H1 (cell line): ENCODE results near the gene USP53. TPM values are rescaled to one million over a fixed set of nuclear protein-coding genes. Genes with fewer than 3 reads are reported as not detected.

ENCODE experiments used
- CTCF ChIA-PET: fragments of 300-600 bp; sonication (Branson Sonifier 250); formaldehyde crosslinking; loops from one replicate; lab custom pipeline; 2021; ENCODE audit not compliant: partially characterized antibody; lab: Charles Lee
- POLR2A ChIA-PET: fragments of 300-600 bp; sonication (Branson Sonifier 250); formaldehyde crosslinking; loops from one replicate; lab custom pipeline; 2021; ENCODE audit warnings: inconsistent platforms; ENCODE audit not compliant: partially characterized antibody; lab: Charles Lee
- DNase-seq, 2 experiments: peaks; one replicate each; pipeline versions ENCODE4 v3.0.0 to v3.0.0-alpha.2; 2010 to 2022; ENCODE audit warnings: low spot score in 2 of 2, low read depth in 1 of 2, mixed read lengths in 1 of 2
- FAIRE-seq: peaks from 2 replicates; lab custom pipeline; 2011; peaks lifted over from hg19 to GRCh38; lab: Jason Lieb, UNC
- H2AFZ ChIP-seq: 2 replicates; pipeline ENCODE4 v1.8.1; 2012; ENCODE audit warnings: low read length, inconsistent platforms
- H2AK5ac ChIP-seq: 2 replicates; pipeline ENCODE4 v1.6.1; 2013; ENCODE audit warnings: low read depth, low read length
- H2BK120ac ChIP-seq: replicated peaks from 2 replicates; pipeline ENCODE3; 2013; ENCODE audit warnings: low read depth, low read length, inconsistent platforms
- H2BK12ac ChIP-seq: 2 replicates; pipeline ENCODE4 v1.6.1; 2013; ENCODE audit warnings: low read depth, low read length
- H2BK15ac ChIP-seq: 2 replicates; pipeline ENCODE4 v1.6.1; 2013; ENCODE audit warnings: low read length
- H2BK20ac ChIP-seq: 2 replicates; pipeline ENCODE4 v1.6.1; 2013; ENCODE audit warnings: low read length
- H2BK5ac ChIP-seq: 2 replicates; pipeline ENCODE4 v1.6.1; 2013; ENCODE audit warnings: low read depth, low read length
- H3K14ac ChIP-seq: 2 replicates; pipeline ENCODE4 v1.6.1; 2013; ENCODE audit warnings: inconsistent platforms; ENCODE audit not compliant: insufficient read length
- H3K18ac ChIP-seq: 2 replicates; pipeline ENCODE4 v1.6.1; 2013; ENCODE audit warnings: low read length; ENCODE audit errors: extremely low read depth
- H3K23ac ChIP-seq: 2 replicates; pipeline ENCODE4 v1.6.1; 2013; ENCODE audit warnings: inconsistent platforms; ENCODE audit not compliant: insufficient read length
- H3K23me2 ChIP-seq: 2 replicates; pipeline ENCODE4 v1.6.1; 2013; ENCODE audit warnings: low read depth, low read length
- H3K27ac ChIP-seq: 2 replicates; pipeline ENCODE4 v1.6.1; 2011; ENCODE audit warnings: low read depth, low read length, inconsistent platforms
- H3K27me3 ChIP-seq, 4 experiments: replicated peaks in 1 of 4; 1 replicate in 1 of 4; 2 replicates in 3 of 4; pipeline versions ENCODE4 v1.6.1 to v1.8.1; 2011 to 2013; ENCODE audit warnings: low read length in 3 of 4, mild to moderate bottlenecking in 3 of 4, inconsistent platforms in 2 of 4, mixed read lengths in 2 of 4, moderate library complexity in 1 of 4; ENCODE audit not compliant: control insufficient read depth in 3 of 4, insufficient read depth in 3 of 4; ENCODE audit errors: extremely low read depth in 1 of 4
- H3K36me3 ChIP-seq, 4 experiments: 2 replicates each; pipeline versions ENCODE4 v1.6.1 to v1.8.1; 2011 to 2013; ENCODE audit warnings: mild to moderate bottlenecking in 4 of 4, low read length in 3 of 4, moderate library complexity in 2 of 4, control low read depth in 1 of 4, inconsistent platforms in 1 of 4; ENCODE audit not compliant: insufficient read depth in 4 of 4, control insufficient read depth in 2 of 4
- H3K4ac ChIP-seq: replicated peaks from 2 replicates; pipeline ENCODE3; 2013; ENCODE audit warnings: low read length, low read depth, mixed read lengths, inconsistent platforms; ENCODE audit not compliant: insufficient read length
- H3K4me1 ChIP-seq, 4 experiments: replicated peaks in 1 of 4; 1 replicate in 1 of 4; 2 replicates in 3 of 4; pipeline versions ENCODE4 v1.6.1 to v1.8.1; 2011 to 2013; ENCODE audit warnings: low read length in 3 of 4, inconsistent platforms in 2 of 4, mixed read lengths in 1 of 4; ENCODE audit not compliant: insufficient read depth in 4 of 4, control insufficient read depth in 3 of 4
- H3K4me2 ChIP-seq, 2 experiments: 2 replicates each; pipeline versions ENCODE4 v1.6.1 to v1.8.1; 2011 to 2013; ENCODE audit warnings: low read depth in 2 of 2, low read length in 2 of 2, control low read depth in 1 of 2, inconsistent platforms in 1 of 2, mild to moderate bottlenecking in 1 of 2; ENCODE audit not compliant: insufficient read depth in 1 of 2
- H3K4me3 ChIP-seq, 4 experiments: fragments of 200-600, 300-600 bp in 1 of 4; sonication (generic), shearing (Covaris generic), sonication (Bioruptor Twin) in 1 of 4; 2 replicates each; pipeline versions ENCODE4 v1.5.1 to v1.8.1; 2011 to 2016; ENCODE audit warnings: low read length in 4 of 4, low read depth in 3 of 4, control low read depth in 2 of 4, inconsistent platforms in 2 of 4, mild to moderate bottlenecking in 2 of 4, mixed read lengths in 1 of 4, moderate library complexity in 1 of 4; ENCODE audit not compliant: insufficient read depth in 2 of 4; ENCODE audit errors: extremely low read depth in 1 of 4
- H3K56ac ChIP-seq: replicated peaks from 2 replicates; pipeline ENCODE3; 2013; ENCODE audit warnings: low read depth, mild to moderate bottlenecking, mixed read lengths, low read length, inconsistent platforms; ENCODE audit not compliant: insufficient read length
- H3K79me1 ChIP-seq: 2 replicates; pipeline ENCODE4 v1.6.1; 2013; ENCODE audit warnings: low read depth, low read length, control low read depth
- H3K79me2 ChIP-seq, 2 experiments: 2 replicates each; pipeline versions ENCODE4 v1.6.1 to v1.8.1; 2012 to 2013; ENCODE audit warnings: low read length in 2 of 2, mild to moderate bottlenecking in 2 of 2, inconsistent platforms in 1 of 2; ENCODE audit not compliant: insufficient read depth in 2 of 2, control insufficient read depth in 1 of 2
- H3K9ac ChIP-seq, 4 experiments: replicated peaks in 1 of 4; 1 replicate in 1 of 4; 2 replicates in 3 of 4; pipeline versions ENCODE4 v1.6.1 to v1.8.1; 2011 to 2013; ENCODE audit warnings: low read depth in 3 of 4, low read length in 3 of 4, control low read depth in 2 of 4, mild to moderate bottlenecking in 2 of 4, moderate library complexity in 2 of 4, inconsistent platforms in 1 of 4; ENCODE audit errors: extremely low read depth in 1 of 4
- H3K9me3 ChIP-seq, 2 experiments: 2 replicates each; pipeline versions ENCODE4 v1.6.1 to v1.8.1; 2012 to 2013; ENCODE audit warnings: mild to moderate bottlenecking in 2 of 2, moderate library complexity in 2 of 2, control low read depth in 1 of 2, inconsistent platforms in 1 of 2, low read depth in 1 of 2, low read length in 1 of 2, mixed read lengths in 1 of 2; ENCODE audit not compliant: insufficient read depth in 2 of 2
- H4K20me1 ChIP-seq, 2 experiments: replicated peaks in 1 of 2; 2 replicates each; pipeline versions ENCODE3 to v1.8.1; 2011 to 2013; ENCODE audit warnings: inconsistent platforms in 2 of 2, low read length in 2 of 2, mild to moderate bottlenecking in 1 of 2; ENCODE audit not compliant: insufficient read depth in 2 of 2, control insufficient read depth in 1 of 2
- H4K5ac ChIP-seq: 2 replicates; pipeline ENCODE4 v1.6.1; 2013; ENCODE audit warnings: low read length, low read depth, mixed read lengths, inconsistent platforms; ENCODE audit not compliant: insufficient read length
- H4K8ac ChIP-seq: 2 replicates; pipeline ENCODE4 v1.8.0; 2013; ENCODE audit warnings: mild to moderate bottlenecking, moderate library complexity, low read length, inconsistent platforms; ENCODE audit not compliant: insufficient read depth; ENCODE audit errors: extremely low read depth
- H4K91ac ChIP-seq: replicated peaks from 2 replicates; pipeline ENCODE3; 2013; ENCODE audit warnings: low read length, mixed read lengths, inconsistent platforms; ENCODE audit not compliant: insufficient read length
- CTCF ChIP-seq, 3 experiments: IDR thresholded peaks; 1 replicate in 2 of 3; 2 replicates in 1 of 3; pipeline versions ENCODE4 v1.5.1 to v1.6.1; 2011; ENCODE audit warnings: low read length in 3 of 3, mild to moderate bottlenecking in 3 of 3, inconsistent platforms in 2 of 3, low read depth in 1 of 3, moderate library complexity in 1 of 3; ENCODE audit not compliant: insufficient read depth in 1 of 3; ENCODE audit errors: control extremely low read depth in 1 of 3
- GTF2F1 ChIP-seq: IDR thresholded peaks from 2 replicates; pipeline ENCODE4 v1.6.1; 2012; ENCODE audit warnings: low read depth, low read length, improper control_type of control experiment, borderline replicate concordance
- POLR2AphosphoS5 ChIP-seq: IDR thresholded peaks from 2 replicates; pipeline ENCODE4 v1.6.1; 2011; ENCODE audit warnings: low read depth, low read length
- SIRT6 ChIP-seq: IDR thresholded peaks from one replicate; pipeline ENCODE4 v1.7.1; 2012; ENCODE audit warnings: low read length, inconsistent platforms
- TBP ChIP-seq: IDR thresholded peaks from 2 replicates; pipeline ENCODE4 v1.6.1; 2011; ENCODE audit warnings: low read depth, low read length, improper control_type of control experiment
- WGBS, 2 experiments: shearing (Covaris generic) in 1 of 2; methylation state at CpG; one replicate each; pipeline versions ENCODE4 v1.1.6 to v1.1.7; 2013 to 2015; ENCODE audit warnings: low lambda C conversion rate in 2 of 2, mixed read lengths in 2 of 2, inconsistent platforms in 1 of 2, low coverage in 1 of 2, missing lambda C conversion rate in 1 of 2; ENCODE audit not compliant: insufficient replicate concordance in 2 of 2, insufficient coverage in 1 of 2, insufficient read length in 1 of 2; ENCODE audit errors: extremely low coverage in 1 of 2, missing lambda C conversion rate in 1 of 2; 5-methylcytosine and 5-hydroxymethylcytosine counted together
- long read RNA-seq, 2 experiments: library from RNA in 1 of 2; library from capped mRNA in 1 of 2; stranded (forward); transcript quantifications; one replicate each; pipeline ENCODE4 v2.0.0, GENCODE V29; 2021; ENCODE audit warnings: inconsistent platforms in 1 of 2
- polyA minus RNA-seq, 3 experiments: library from RNA; depleted of rRNA, polyadenylated mRNA; stranded (reverse); fragments of >200 nt; gene quantifications; 1 replicate in 2 of 3; 2 replicates in 1 of 3; pipeline ENCODE4 v1.2.3, GENCODE V29; 2011
- polyA plus RNA-seq, 7 experiments: library from polyadenylated mRNA; depleted of rRNA in 3 of 7; stranded (reverse) in 5 of 7; unstranded in 2 of 7; fragments of >200 nt in 5 of 7; fragments of 200-250 nt in 2 of 7; gene quantifications; 1 replicate in 5 of 7; 2 replicates in 1 of 7; 4 replicates in 1 of 7; pipeline versions ENCODE4 v1.2.1 to v1.2.3, GENCODE V29; 2011 to 2013; ENCODE audit warnings: missing spikeins in 2 of 7, mixed read lengths in 2 of 7
- total RNA-seq: library from RNA; stranded (reverse); fragmentation: NEBNext Ultra II Directional; extraction: Animal tissue kit (Norgen Biotek cat#: 25700); gene quantifications from 2 replicates; pipeline ENCODE4 v1.2.1, GENCODE V29; 2021

Gene USP53
- total RNA-seq: 13.9 and 14.9 TPM in 2 replicates
- 2.7 and 2.9 TPM in 2 replicates for polyA plus RNA-seq (2011; rRNA removed)
- 4.5 TPM for polyA plus RNA-seq (2011; cell fraction: cytosol; rRNA removed)
- 3.1 TPM for polyA plus RNA-seq (2011; cell fraction: nucleus; rRNA removed)
- 3.3 to 8.1 TPM (median 4.5 TPM) in 4 replicates for polyA plus RNA-seq (2012, experiment 1 of 2)
- 0.38 TPM for polyA plus RNA-seq (2012, experiment 2 of 2)
- polyA plus RNA-seq (2013, experiment 1 of 2): 11.6 TPM
- polyA plus RNA-seq (2013, experiment 2 of 2): 9.8 TPM
- 8.2 and 10.5 TPM in 2 replicates for polyA minus RNA-seq (2011; rRNA and poly(A)+ RNA removed)
- 8.7 TPM for polyA minus RNA-seq (2011; cell fraction: cytosol; rRNA and poly(A)+ RNA removed)
- 21.4 TPM for polyA minus RNA-seq (2011; cell fraction: nucleus; rRNA and poly(A)+ RNA removed)
- long read RNA-seq, experiment 1, partial matches to known transcripts: 0 of 5 reads
- long read RNA-seq, experiment 1, other reads (novel, unspliced or antisense): 5 of 5 reads
- long read RNA-seq, experiment 2, partial matches to known transcripts: 0 of 6 reads
- long read RNA-seq, experiment 2, other reads (novel, unspliced or antisense): 6 of 6 reads

DNA sequence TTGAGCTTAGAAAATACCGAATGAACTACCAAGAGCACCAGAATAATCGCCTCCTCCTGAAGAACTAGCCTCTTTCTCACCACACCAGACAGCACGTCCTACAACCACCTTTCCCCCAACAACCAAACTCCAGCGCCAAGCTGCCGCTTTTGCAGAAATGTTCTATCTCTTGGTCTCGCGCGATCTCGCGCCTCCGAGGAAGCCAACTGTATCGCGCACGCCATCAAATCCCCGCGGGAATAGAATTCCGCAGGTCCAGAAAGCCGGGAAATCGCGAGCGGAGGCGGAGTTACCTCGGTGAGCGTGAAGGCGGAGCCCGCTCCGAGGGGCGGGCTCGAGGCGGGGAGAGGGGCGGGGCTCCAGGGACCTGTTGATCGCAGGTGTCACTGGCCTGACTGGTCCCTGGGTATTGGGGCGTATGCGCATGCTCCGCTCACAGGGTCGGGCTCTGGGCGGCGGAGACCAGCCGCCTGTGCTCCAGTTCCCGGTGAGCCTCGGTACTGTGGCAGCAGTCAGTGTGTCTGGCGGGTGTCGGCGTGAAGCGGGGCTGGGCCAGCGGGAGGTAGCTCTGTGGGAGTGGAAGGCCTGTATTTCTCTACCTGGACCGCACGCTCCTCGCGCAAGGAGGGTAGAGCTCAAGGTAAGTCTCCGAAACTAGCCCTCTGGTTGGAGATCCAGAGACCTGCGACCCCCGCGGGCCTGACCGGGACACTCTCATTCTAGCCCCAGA lies at the start of gene USP53:
TSS of gene USP53 (plus strand) at position 480 of the 730 bp plus-strand sequence. CDS start 27,047 bp downstream, outside the sequence.
- peak within 1 kb of the TSS; percentile 64; the same call in 1 of the 2 replicates for H2BK12ac ChIP-seq
- H3K23ac ChIP-seq: no peak within 1 kb of the TSS
- H3K23me2 ChIP-seq: peaks cover 6% of the 10 kb centered on the region
- H2BK120ac ChIP-seq: peak within 1 kb of the TSS; percentile 6
- peak within 1 kb of the TSS; percentile 72 to 86 (median 82) for H3K4me3 ChIP-seq
- DNase-seq (peak; percentile 97 to 99), FAIRE-seq (peak; percentile 93)
- no peak within 1 kb of the TSS for H3K4ac ChIP-seq
- peak within 1 kb of the TSS; percentile 41 for H4K5ac ChIP-seq
- ChIA-PET POLR2A (interaction anchor here (0.7 to 2.4 kb wide), 37 partner anchors 8 to 527 kb away, joined by 3 to 15 read pairs (median 4); partner anchors contain the start of gene METTL14), CTCF (interaction anchor here (0.8 to 4.4 kb wide), 15 partner anchors 9 to 529 kb away, joined by 3 to 18 read pairs (median 4); a partner anchor contains a TSS)
- peak within 1 kb of the TSS; percentile 94 for H3K27ac ChIP-seq
- peaks cover 0 to 2% (median 0%) of the 10 kb centered on the region in 4 experiments; a peak in 2 of 7 replicates for H3K4me1 ChIP-seq
- H4K20me1 ChIP-seq: no peaks in the 10 kb centered on the region
- 1% methylated on average over 53 of the region's 55 CpGs; no CpG with 5 or more reads in 1 of the 2 experiments for WGBS, 2 experiments
- H3K18ac ChIP-seq: peak within 1 kb of the TSS; percentile 93
- peak within 1 kb of the TSS; percentile 96 for H2AFZ ChIP-seq
- H2BK20ac ChIP-seq: no peak within 1 kb of the TSS
- peak within 1 kb of the TSS; percentile 58 to 87 for H3K4me2 ChIP-seq
- H4K91ac ChIP-seq: peak within 1 kb of the TSS; percentile 63
- no peak within 1 kb of the TSS for H3K14ac ChIP-seq
- no peak within 1 kb of the TSS for H2AK5ac ChIP-seq
- H3K79me2 ChIP-seq: peaks cover 0 to 27% of the 10 kb centered on the region in 2 experiments; a peak in 2 of 4 replicates
- H3K79me1 ChIP-seq: no peaks in the 10 kb centered on the region
- H3K9ac ChIP-seq: peak within 1 kb of the TSS; percentile 91 to 99 (median 93)
- H3K9me3 ChIP-seq: no peaks in the 10 kb centered on the region
- H3K36me3 ChIP-seq: peaks cover 0 to 1% (median 0%) of the 10 kb centered on the region in 4 experiments; a peak in 1 of 8 replicates
- no peaks in the 10 kb centered on the region for H3K27me3 ChIP-seq
- 0 out of 2 replicates have a peak within 1 kb of the TSS, but pooled peaks have one; percentile 75 for H2BK15ac ChIP-seq
- H2BK5ac ChIP-seq: peak within 1 kb of the TSS; percentile 99
- H4K8ac ChIP-seq: peak within 1 kb of the TSS; percentile 93; the same call in 1 of the 2 replicates
- H3K56ac ChIP-seq: peak within 1 kb of the TSS; percentile 50
- TF ChIP-seq SIRT6 (no peak), CTCF (IDR thresholded peaks at IDR 0.05; ENCODE audit: control extremely low read depth in 1 of 3, insufficient read depth in 1 of 3, low read depth in 1 of 3, low read length in 3 of 3) (no peak), POLR2AphosphoS5 (peak; percentile 87), TBP (peak; percentile 88), GTF2F1 (peak; percentile 65; the same call in 1 of the 2 replicates)
